ENCODE results near the gene YES1. TPM values are rescaled to one million over a fixed set of nuclear protein-coding genes. Genes with fewer than 3 reads are reported as not detected.

Gene YES1
- total and polyA plus RNA-seq, 2 of the 13 experiments (the other 11 are each of a cell fraction or from before 2014, with no cell fraction given), result 17.2 to 70.8 TPM

DNA sequence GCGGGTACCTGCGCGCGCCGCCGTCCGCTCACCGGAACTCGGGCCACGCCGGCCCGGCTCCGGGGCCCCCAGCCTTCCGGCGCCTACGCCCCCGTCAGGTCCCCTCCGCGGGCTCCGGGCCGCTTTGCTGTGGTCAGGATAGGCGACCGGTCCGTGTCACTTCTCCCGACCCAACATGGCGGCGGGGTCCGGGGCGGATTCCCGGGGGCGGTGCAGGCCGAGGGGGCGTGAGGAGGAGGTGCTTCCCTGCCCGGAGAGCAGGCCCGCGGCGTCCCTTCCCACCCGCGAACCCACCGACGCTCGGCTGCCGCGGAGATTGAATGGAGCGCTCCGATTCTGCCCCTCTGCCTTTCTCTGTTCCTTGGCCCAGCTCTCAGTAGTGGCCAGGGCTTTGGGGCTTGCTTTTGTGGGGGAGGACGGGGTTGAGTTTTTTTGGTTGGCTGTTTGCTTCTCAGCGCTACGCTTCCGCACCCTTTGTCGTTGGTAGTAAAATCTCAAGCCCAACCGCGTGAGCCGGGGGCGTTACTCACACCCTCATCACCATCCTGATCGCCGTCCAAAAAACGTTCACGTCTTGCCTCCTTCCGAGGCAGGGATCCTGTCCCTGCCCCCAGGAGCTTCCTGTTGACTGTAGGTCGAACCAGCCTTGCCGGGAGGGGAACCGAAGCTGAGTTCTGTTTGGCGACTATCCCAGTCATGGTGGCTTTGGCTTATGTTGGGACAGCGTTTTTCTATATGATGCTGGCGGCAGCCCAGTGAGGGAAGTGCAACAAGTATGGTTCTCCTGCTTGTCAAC lies 532 bp upstream of the YES1 start (continued):
- peak; percentile 85 for TF ChIP-seq ARID4A (CRISPR knock-in tag; IDR thresholded peaks at IDR 0.05; ENCODE audit: borderline replicate concordance)
- TF ChIP-seq MTF2 (CRISPR knock-in tag; IDR thresholded peaks at IDR 0.05; ENCODE audit: borderline replicate concordance), result no peak; the same call in 1 of the 2 replicates
- TF ChIP-seq RBM22 (optimal IDR thresholded peaks at IDR 0.05; ENCODE audit: low read length), result peak; percentile 43
- no peak for TF ChIP-seq RFXAP (CRISPR knock-in tag; IDR thresholded peaks at IDR 0.05; ENCODE audit: borderline replicate concordance)
- no peak for TF ChIP-seq TBP (CRISPR knock-in tag; IDR thresholded peaks at IDR 0.05)
- TF ChIP-seq MAFF (IDR thresholded peaks at IDR 0.05; ENCODE audit: low read depth, low read length), result no peak
- TF ChIP-seq ZBTB2 (CRISPR knock-in tag; IDR thresholded peaks at IDR 0.05; ENCODE audit: low read depth), result peak; percentile 97
- no peak for TF ChIP-seq CSRNP2 (CRISPR knock-in tag; conservative IDR thresholded peaks at IDR 0.05; ENCODE audit: low read depth)
- TF ChIP-seq ZNF260 (CRISPR knock-in tag; IDR thresholded peaks at IDR 0.05; ENCODE audit: borderline replicate concordance, low read depth), result no peak
- peak; percentile 22; the same call in 1 of the 2 replicates for TF ChIP-seq KAT7 (CRISPR knock-in tag; IDR thresholded peaks at IDR 0.05; ENCODE audit: borderline replicate concordance)
- TF ChIP-seq ZNF562 (CRISPR knock-in tag; IDR thresholded peaks at IDR 0.05; ENCODE audit: borderline replicate concordance), result no peak
- no peak for TF ChIP-seq NCOR1 (IDR thresholded peaks at IDR 0.05; ENCODE audit: borderline replicate concordance, low read length)
- TF ChIP-seq ZNF335 (CRISPR knock-in tag; IDR thresholded peaks at IDR 0.05), result no peak
- TF ChIP-seq SETDB1 (CRISPR knock-in tag; IDR thresholded peaks at IDR 0.05; ENCODE audit: borderline replicate concordance), result no peak
- TF ChIP-seq, protein P1, sequence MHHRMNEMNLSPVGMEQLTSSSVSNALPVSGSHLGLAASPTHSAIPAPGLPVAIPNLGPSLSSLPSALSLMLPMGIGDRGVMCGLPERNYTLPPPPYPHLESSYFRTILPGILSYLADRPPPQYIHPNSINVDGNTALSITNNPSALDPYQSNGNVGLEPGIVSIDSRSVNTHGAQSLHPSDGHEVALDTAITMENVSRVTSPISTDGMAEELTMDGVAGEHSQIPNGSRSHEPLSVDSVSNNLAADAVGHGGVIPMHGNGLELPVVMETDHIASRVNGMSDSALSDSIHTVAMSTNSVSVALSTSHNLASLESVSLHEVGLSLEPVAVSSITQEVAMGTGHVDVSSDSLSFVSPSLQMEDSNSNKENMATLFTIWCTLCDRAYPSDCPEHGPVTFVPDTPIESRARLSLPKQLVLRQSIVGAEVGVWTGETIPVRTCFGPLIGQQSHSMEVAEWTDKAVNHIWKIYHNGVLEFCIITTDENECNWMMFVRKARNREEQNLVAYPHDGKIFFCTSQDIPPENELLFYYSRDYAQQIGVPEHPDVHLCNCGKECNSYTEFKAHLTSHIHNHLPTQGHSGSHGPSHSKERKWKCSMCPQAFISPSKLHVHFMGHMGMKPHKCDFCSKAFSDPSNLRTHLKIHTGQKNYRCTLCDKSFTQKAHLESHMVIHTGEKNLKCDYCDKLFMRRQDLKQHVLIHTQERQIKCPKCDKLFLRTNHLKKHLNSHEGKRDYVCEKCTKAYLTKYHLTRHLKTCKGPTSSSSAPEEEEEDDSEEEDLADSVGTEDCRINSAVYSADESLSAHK (CRISPR knock-in tag; IDR thresholded peaks at IDR 0.05; ENCODE audit: borderline replicate concordance), result no peak
- TF ChIP-seq, protein P2, sequence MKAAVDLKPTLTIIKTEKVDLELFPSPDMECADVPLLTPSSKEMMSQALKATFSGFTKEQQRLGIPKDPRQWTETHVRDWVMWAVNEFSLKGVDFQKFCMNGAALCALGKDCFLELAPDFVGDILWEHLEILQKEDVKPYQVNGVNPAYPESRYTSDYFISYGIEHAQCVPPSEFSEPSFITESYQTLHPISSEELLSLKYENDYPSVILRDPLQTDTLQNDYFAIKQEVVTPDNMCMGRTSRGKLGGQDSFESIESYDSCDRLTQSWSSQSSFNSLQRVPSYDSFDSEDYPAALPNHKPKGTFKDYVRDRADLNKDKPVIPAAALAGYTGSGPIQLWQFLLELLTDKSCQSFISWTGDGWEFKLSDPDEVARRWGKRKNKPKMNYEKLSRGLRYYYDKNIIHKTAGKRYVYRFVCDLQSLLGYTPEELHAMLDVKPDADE (CRISPR knock-in tag; IDR thresholded peaks at IDR 0.05), result no peak
- TF ChIP-seq ZNF768 (CRISPR knock-in tag; IDR thresholded peaks at IDR 0.05), result no peak
- peak; percentile 18; the same call in 1 of the 2 replicates for TF ChIP-seq MIER3 (CRISPR knock-in tag; IDR thresholded peaks at IDR 0.05; ENCODE audit: borderline replicate concordance)

Data from HepG2 (cell line).